Effector memory CD8-positive, alpha-beta T cell (primary cell): Measurements from ENCODE around the gene C9orf50.
A peak's percentile ranks its signal among the peaks of the same experiment; 100 is the strongest.
"Not testable (repeated sequence)": the region's sequence is repeated elsewhere in the genome, so short reads cannot be mapped to it uniquely, and the experiment has no call there.

Experiments used
- ATAC-seq: fragments of 150-1000 bp; cut with Tn5 transposase; replicated peaks from 2 replicates; pipeline ENCODE4 v1.10.0; 2021; ENCODE audit warnings: mild to moderate bottlenecking, moderate library complexity
- DNase-seq, 3 experiments: peaks; one replicate each; pipeline ENCODE4 v3.0.0; 2021
- H3K27ac Mint-ChIP-seq, 2 donors: one replicate each; pipeline ENCODE4 v1.8.0; 2022; ENCODE audit warnings: mild to moderate bottlenecking in 2 of 2, mixed read lengths in 2 of 2, moderate library complexity in 2 of 2
- H3K27me3 Mint-ChIP-seq, 2 donors: one replicate each; pipeline ENCODE4 v1.8.0; 2022; ENCODE audit warnings: mixed read lengths in 2 of 2
- H3K36me3 Mint-ChIP-seq: one replicate; pipeline ENCODE4 v1.8.0; 2022; ENCODE audit warnings: mild to moderate bottlenecking, moderate library complexity, mixed read lengths; ENCODE audit not compliant: insufficient read depth
- H3K4me1 Mint-ChIP-seq, 2 donors: one replicate each; pipeline ENCODE4 v1.8.0; 2022; ENCODE audit warnings: low read depth in 2 of 2, mixed read lengths in 2 of 2
- H3K4me3 Mint-ChIP-seq, 2 donors: one replicate each; pipeline ENCODE4 v1.8.0; 2022; ENCODE audit warnings: mild to moderate bottlenecking in 2 of 2, mixed read lengths in 2 of 2, moderate library complexity in 2 of 2
- H3K9me3 Mint-ChIP-seq, 2 donors: one replicate each; pipeline ENCODE4 v1.8.0; 2022; ENCODE audit warnings: mixed read lengths in 2 of 2
- total RNA-seq, 9 experiments: gene quantifications; one replicate each; lab custom pipeline; 2026; lab: John Stamatoyannopoulos, UW

C9orf50 gene, protein sequence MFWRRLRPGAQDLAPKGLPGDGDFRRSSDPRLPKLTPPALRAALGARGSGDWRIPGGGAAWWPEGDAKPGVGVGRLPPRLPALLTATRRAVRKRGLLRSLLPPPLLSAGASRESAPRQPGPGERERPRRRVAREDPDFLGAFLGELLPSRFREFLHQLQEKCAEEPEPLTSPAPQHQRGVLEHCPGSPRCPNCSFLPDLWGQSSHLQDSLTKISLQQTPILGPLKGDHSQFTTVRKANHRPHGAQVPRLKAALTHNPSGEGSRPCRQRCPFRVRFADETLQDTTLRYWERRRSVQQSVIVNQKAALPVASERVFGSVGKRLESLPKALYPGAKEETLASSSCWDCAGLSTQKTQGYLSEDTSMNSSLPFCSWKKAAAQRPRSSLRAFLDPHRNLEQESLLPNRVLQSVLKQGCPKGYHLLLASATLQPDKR
- total RNA-seq: 0 to 0.13 (median 0) reads per million in 9 experiments

GRCh38 chr9:129620669-129621295 lies at the start of gene C9orf50:
Gene C9orf50, minus strand, starts transcription at chr9:129621101. Its CDS starts 527 bp downstream, at chr9:129620574.
- peak within 1 kb of the TSS; percentile 6 to 29 for H3K4me3 Mint-ChIP-seq
- ATAC-seq: no peak
- peaks cover 9 to 14% of the 10 kb centered on the region in 2 donors for H3K4me1 Mint-ChIP-seq
- no peak within 1 kb of the TSS for H3K27ac Mint-ChIP-seq
- H3K27me3 Mint-ChIP-seq: peaks cover 20 to 51% of the 10 kb centered on the region in 2 donors
- H3K9me3 Mint-ChIP-seq: no peaks in the 10 kb centered on the region
- DNase-seq: no peak
- peaks cover 16% of the 10 kb centered on the region for H3K36me3 Mint-ChIP-seq

DNA sequence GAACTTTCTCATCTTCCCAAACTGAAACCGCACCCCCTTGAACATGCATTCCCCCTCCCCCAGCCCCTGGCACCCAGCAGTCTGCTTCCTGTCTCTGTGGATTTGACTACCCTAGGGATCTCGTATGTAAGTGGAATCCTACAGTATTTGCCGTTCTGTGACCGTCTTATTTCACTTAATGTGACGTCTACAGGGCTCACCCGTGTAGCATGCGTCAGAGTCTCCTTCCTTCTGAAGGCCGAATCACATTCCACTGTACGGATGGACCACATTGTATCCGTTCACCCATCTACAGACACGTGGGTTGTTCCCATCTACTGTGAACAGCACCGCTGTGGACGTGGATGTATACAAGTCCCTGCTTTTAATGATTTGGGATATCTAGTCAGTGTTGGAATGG lies 49.0 kb upstream of the C9orf50 start:
- Mint-ChIP-seq H3K36me3 (no peaks in the 10 kb centered on the region), H3K27ac (no peak overlapping the region), H3K27me3 (peaks cover 18 to 51% of the 10 kb centered on the region in 2 donors), H3K4me1 (peaks cover under 1 to 5% of the 10 kb centered on the region in 2 donors), H3K9me3 (no peaks in the 10 kb centered on the region), H3K4me3 (no peak overlapping the region)
- DNase-seq: no peak
- no peak for ATAC-seq

DNA sequence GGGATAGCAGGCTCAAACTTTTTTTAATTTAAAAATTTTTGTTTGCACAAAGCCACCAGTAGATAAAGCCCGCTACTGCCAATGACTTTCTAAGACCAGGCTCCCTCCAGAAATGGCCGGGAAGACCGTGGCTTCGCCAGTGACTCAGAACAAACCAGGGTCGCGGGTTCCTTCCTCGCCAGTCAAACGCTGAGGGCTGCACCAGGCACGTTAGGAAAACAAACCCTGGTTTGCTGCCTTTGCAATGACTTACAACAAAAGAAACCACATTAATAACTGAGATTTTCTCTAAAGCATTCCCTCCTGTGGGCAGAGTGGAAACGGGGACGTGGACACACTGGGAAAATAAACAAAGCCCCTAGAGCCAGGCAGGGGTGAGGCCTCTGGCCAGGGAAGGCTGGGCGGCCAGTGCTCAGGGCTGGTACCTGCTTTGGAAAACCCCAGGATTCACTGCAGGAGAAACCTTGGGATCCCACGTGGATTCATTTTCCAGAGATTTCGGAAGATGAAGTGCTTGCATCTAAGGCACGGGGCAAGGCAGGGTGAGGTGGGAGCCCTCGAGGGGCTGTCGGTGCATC lies 48.3 kb upstream of the C9orf50 start:
- Mint-ChIP-seq H3K27me3 (peaks cover 23 to 53% of the 10 kb centered on the region in 2 donors), H3K4me3 (no peak overlapping the region), H3K27ac (no peak overlapping the region), H3K36me3 (no peaks in the 10 kb centered on the region), H3K4me1 (peaks cover 5 to 9% of the 10 kb centered on the region in 2 donors), H3K9me3 (no peaks in the 10 kb centered on the region)
- ATAC-seq (no peak), DNase-seq (no peak)

DNA sequence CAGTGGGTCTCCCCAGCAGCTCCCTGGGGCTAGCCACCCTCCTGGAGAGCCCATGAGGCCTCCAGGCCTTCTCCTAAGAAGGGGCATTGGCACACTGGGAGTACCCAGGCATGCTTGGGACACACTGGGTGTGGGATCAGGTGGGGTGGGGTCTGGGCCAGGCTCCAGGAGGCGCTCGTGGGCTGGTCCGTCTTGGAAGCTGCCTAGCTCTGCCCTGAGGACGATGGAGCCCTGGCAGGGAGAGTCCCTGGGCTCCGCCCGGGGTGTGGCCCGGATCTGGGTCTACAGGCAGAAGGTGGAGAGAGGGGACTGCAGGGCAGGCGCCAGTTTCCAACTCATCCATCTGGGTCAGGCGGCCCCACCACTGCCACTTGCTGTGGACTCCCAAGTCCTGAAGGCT lies 46.9 kb upstream of the C9orf50 start:
- H3K36me3 Mint-ChIP-seq: no peaks in the 10 kb centered on the region
- peaks cover 22 to 42% of the 10 kb centered on the region in 2 donors for H3K27me3 Mint-ChIP-seq
- peaks cover 5 to 9% of the 10 kb centered on the region in 2 donors for H3K4me1 Mint-ChIP-seq
- no peak overlapping the region for H3K27ac Mint-ChIP-seq
- no peaks in the 10 kb centered on the region for H3K9me3 Mint-ChIP-seq
- DNase-seq (no peak), ATAC-seq (no peak)
- H3K4me3 Mint-ChIP-seq: no peak overlapping the region

GRCh38 chr9:129667378-129667777 lies 46.5 kb upstream of the C9orf50 start:
- Mint-ChIP-seq H3K27ac (peak overlapping the region in 1 of 2 donors; percentile 67), H3K4me3 (no peak overlapping the region)
- no peak for ATAC-seq

GRCh38 chr9:129666575-129666974 lies 45.7 kb upstream of the C9orf50 start:
- Mint-ChIP-seq H3K27me3 (peaks cover 17 to 36% of the 10 kb centered on the region in 2 donors), H3K4me1 (peaks cover 5 to 8% of the 10 kb centered on the region in 2 donors), H3K27ac (no peak overlapping the region), H3K4me3 (peak overlapping the region in 1 of 2 donors; percentile 14), H3K36me3 (no peaks in the 10 kb centered on the region), H3K9me3 (no peaks in the 10 kb centered on the region)
- ATAC-seq (no peak), DNase-seq (no peak)

More at GRCh38 chr9:129667378-129667777, 46.5 kb upstream of the C9orf50 start:
- no peaks in the 10 kb centered on the region for H3K9me3 Mint-ChIP-seq
- peaks cover 17 to 38% of the 10 kb centered on the region in 2 donors for H3K27me3 Mint-ChIP-seq
- H3K36me3 Mint-ChIP-seq: no peaks in the 10 kb centered on the region
- no peak for DNase-seq
- H3K4me1 Mint-ChIP-seq: peaks cover 5 to 9% of the 10 kb centered on the region in 2 donors

GRCh38 chr9:129665814-129666520 lies 45.1 kb upstream of the C9orf50 start:
- Mint-ChIP-seq H3K27me3 (peaks cover 17 to 36% of the 10 kb centered on the region in 2 donors), H3K4me1 (peaks cover 5 to 6% of the 10 kb centered on the region in 2 donors), H3K27ac (no peak overlapping the region), H3K36me3 (no peaks in the 10 kb centered on the region), H3K9me3 (no peaks in the 10 kb centered on the region), H3K4me3 (peak overlapping the region; percentile 84 to 88)
- ATAC-seq: peak; percentile 41
- no peak for DNase-seq

- no peak within 1 kb of the TSS for H3K27ac Mint-ChIP-seq
- no peaks in the 10 kb centered on the region for H3K9me3 Mint-ChIP-seq
- H3K4me3 Mint-ChIP-seq: peak within 1 kb of the TSS; percentile 84 to 88
- H3K27me3 Mint-ChIP-seq: peaks cover 17 to 36% of the 10 kb centered on the region in 2 donors
- ATAC-seq: peak; percentile 73
- peak in 2 of 3 experiments; percentile 14 to 20 for DNase-seq
- H3K4me1 Mint-ChIP-seq: peaks cover 5 to 6% of the 10 kb centered on the region in 2 donors
- no peaks in the 10 kb centered on the region for H3K36me3 Mint-ChIP-seq
These were observed 44.5 kb upstream of the C9orf50 start, which contains the start of gene PRRX2 for GRCh38 chr9:129665389-129665775. Gene PRRX2, plus strand, starts transcription at chr9:129665647. Its CDS starts 221 bp downstream, at chr9:129665868.

GRCh38 chr9:129664746-129665388 lies 44.0 kb upstream of the C9orf50 start:
- peaks cover 17 to 31% of the 10 kb centered on the region in 2 donors for H3K27me3 Mint-ChIP-seq
- H3K4me1 Mint-ChIP-seq: peaks cover 5 to 6% of the 10 kb centered on the region in 2 donors
- H3K27ac Mint-ChIP-seq: no peak overlapping the region
- ATAC-seq: peak; percentile 66
- peak overlapping the region; percentile 84 to 88 for H3K4me3 Mint-ChIP-seq
- no peak for DNase-seq
- H3K36me3 Mint-ChIP-seq: no peaks in the 10 kb centered on the region
- H3K9me3 Mint-ChIP-seq: no peaks in the 10 kb centered on the region

- not testable (repeated sequence) for H3K4me3 Mint-ChIP-seq, H3K4me1 Mint-ChIP-seq
These were observed 41.3 kb upstream of the C9orf50 start for GRCh38 chr9:129662239-129662638.

DNA sequence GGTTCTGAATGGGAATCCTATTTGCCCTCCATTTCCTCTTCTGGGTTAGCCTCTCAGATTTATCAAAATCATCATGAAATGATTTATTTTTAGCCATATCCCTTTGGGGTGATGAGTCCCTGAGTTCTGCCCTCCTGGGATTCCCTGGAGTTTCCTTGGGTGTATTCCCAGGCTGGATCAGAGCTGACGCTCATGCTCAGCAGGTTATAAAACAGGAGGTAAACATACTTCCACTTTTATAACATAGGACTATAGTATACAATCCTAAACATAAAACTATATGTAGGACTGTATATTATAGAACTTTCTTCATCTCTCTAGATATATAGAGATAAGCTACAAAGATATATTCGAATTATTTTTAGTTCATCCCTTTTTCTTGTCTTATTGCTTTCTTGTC lies 40.1 kb upstream of the C9orf50 start:
- H3K4me1 Mint-ChIP-seq: peaks cover 5 to 6% of the 10 kb centered on the region in 2 donors
- no peaks in the 10 kb centered on the region for H3K9me3 Mint-ChIP-seq
- no peaks in the 10 kb centered on the region for H3K36me3 Mint-ChIP-seq
- no peak for DNase-seq
- ATAC-seq: no peak
- peaks cover 10 to 11% of the 10 kb centered on the region in 2 donors for H3K27me3 Mint-ChIP-seq
- H3K27ac Mint-ChIP-seq: peak overlapping the region in 1 of 2 donors; percentile 24
- no peak overlapping the region for H3K4me3 Mint-ChIP-seq

More at GRCh38 chr9:129662239-129662638, 41.3 kb upstream of the C9orf50 start:
- DNase-seq, H3K27ac Mint-ChIP-seq, H3K36me3 Mint-ChIP-seq, H3K9me3 Mint-ChIP-seq, ATAC-seq: not testable (repeated sequence)
- peaks cover 13 to 15% of the 10 kb centered on the region in 2 donors for H3K27me3 Mint-ChIP-seq

DNA sequence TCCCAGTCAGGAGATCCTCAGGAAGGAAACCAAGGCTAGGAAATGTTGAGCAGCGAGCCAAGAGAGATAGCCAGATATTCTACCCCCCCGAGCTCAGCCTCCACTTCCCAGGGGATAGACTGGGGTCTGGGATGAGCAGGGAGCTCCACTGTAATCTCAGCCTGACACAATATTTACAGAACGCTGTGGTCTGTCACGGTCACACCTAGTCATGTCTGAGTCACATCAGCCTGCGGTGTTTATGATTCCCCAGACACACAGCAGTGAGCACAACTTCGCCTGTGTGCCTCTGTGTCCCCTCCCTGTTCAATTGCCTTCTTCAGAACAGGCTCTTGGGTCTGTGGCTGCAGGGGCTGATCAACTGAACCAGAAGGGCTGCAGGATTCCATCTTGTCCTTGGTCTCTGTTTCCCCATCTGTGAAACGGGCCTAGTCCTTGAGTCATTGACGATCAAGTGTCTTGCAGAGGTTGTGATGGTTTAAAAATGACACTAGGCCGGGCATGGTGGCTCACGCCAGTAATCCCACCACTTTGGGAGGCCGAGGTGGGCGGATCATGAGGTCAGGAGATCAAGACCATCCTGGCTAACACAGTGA lies 36.0 kb upstream of the C9orf50 start:
- ATAC-seq (no peak), DNase-seq (no peak)
- Mint-ChIP-seq H3K27ac (no peak overlapping the region), H3K4me1 (no peaks in the 10 kb centered on the region), H3K36me3 (peaks cover 4% of the 10 kb centered on the region), H3K9me3 (no peaks in the 10 kb centered on the region), H3K27me3 (no peaks in the 10 kb centered on the region), H3K4me3 (no peak overlapping the region)
